ENCODE results near the gene NCLN. TPM values are rescaled to one million over a fixed set of nuclear protein-coding genes. Genes with fewer than 3 reads are reported as not detected.
A peak's percentile ranks its signal among the peaks of the same experiment; 100 is the strongest.
"Not testable (repeated sequence)": the region's sequence is repeated elsewhere in the genome, so short reads cannot be mapped to it uniquely, and the experiment has no call there.

Gene NCLN
- total RNA-seq, 1 donor from 2014 or later = 37.5 TPM

GRCh38 chr19:3225677-3226093, 40.0 kb downstream of the NCLN start:
- no peak for ATAC-seq

GRCh38 chr19:3227054-3227626, 41.4 kb downstream of the NCLN start:
- no peak for ATAC-seq

GRCh38 chr19:3229346-3229743, 43.6 kb downstream of the NCLN start:
- no peak for ATAC-seq

- no peak for ATAC-seq
Measured at GRCh38 chr19:3229888-3230496, 44.3 kb downstream of the NCLN start.

GRCh38 chr19:3231288-3231687, 45.6 kb downstream of the NCLN start:
- ATAC-seq = no peak

- no peak for ATAC-seq
Measured at GRCh38 chr19:3233116-3233515, 47.4 kb downstream of the NCLN start.

- ATAC-seq = no peak
Measured at GRCh38 chr19:3233831-3234230, 48.1 kb downstream of the NCLN start.

GRCh38 chr19:3234800-3235199, 49.1 kb downstream of the NCLN start:
- no peak for ATAC-seq

GRCh38 chr19:3235604-3236003, 49.9 kb downstream of the NCLN start:
- not testable (repeated sequence) for ATAC-seq

GRCh38 chr19:3236272-3236671, 50.5 kb downstream of the NCLN start:
- ATAC-seq = no peak

- ATAC-seq = no peak
Measured at GRCh38 chr19:3238066-3238561, 52.4 kb downstream of the NCLN start.

GRCh38 chr19:3239367-3239766, 53.6 kb downstream of the NCLN start:
- no peak for ATAC-seq

- peak; percentile 59 for ATAC-seq
Measured at GRCh38 chr19:3243819-3244700, 58.3 kb downstream of the NCLN start.

GRCh38 chr19:3245050-3245449, 59.3 kb downstream of the NCLN start:
- no peak for ATAC-seq

GRCh38 chr19:3248728-3249326, 63.1 kb downstream of the NCLN start:
- ATAC-seq = no peak

GRCh38 chr19:3249408-3249807, 63.7 kb downstream of the NCLN start:
- peak; percentile 31 for ATAC-seq

- peak; percentile 43 for ATAC-seq
Measured at GRCh38 chr19:3250675-3251074, 64.9 kb downstream of the NCLN start.

GRCh38 chr19:3251229-3251628, 65.5 kb downstream of the NCLN start:
- ATAC-seq = no peak

GRCh38 chr19:3252650-3253049, 66.9 kb downstream of the NCLN start:
- no peak for ATAC-seq

- ATAC-seq = no peak
Measured at GRCh38 chr19:3253270-3253669, 67.5 kb downstream of the NCLN start.

- ATAC-seq = no peak
Measured at GRCh38 chr19:3254520-3254919, 68.8 kb downstream of the NCLN start.

- ATAC-seq = no peak
Measured at GRCh38 chr19:3257071-3257470, 71.3 kb downstream of the NCLN start.

Data from esophagus mucosa (tissue), 1 donor.